Stomach (tissue), 4 donors: ENCODE results near the gene LCN10.

Experiments used
- POLR2A ChIP-seq, 4 donors: fragments of 450-650 bp; IDR thresholded peaks; one replicate each; pipeline ENCODE4 v1.6.1; 2016; ENCODE audit warnings: antibody characterized with exemption in 4 of 4, control low read depth in 2 of 4, mild to moderate bottlenecking in 1 of 4, moderate library complexity in 1 of 4
- POLR2AphosphoS5 ChIP-seq, 3 donors: sonication (generic); formaldehyde crosslinking; IDR thresholded peaks; one replicate each; pipeline ENCODE4 v1.6.1; 2016; ENCODE audit warnings: antibody characterized with exemption in 3 of 3
- TF ChIP-seq, protein P1 (sequence below), 7 experiments: fragments of 450-650 bp in 4 of 7; fragments of 200-600 bp in 3 of 7; sonication (generic) in 3 of 7; IDR thresholded peaks; one replicate each; pipeline ENCODE4 v1.5.1; 2016 to 2019; ENCODE audit warnings: antibody characterized with exemption in 7 of 7, control low read depth in 2 of 7, mild to moderate bottlenecking in 1 of 7

GRCh38 chr9:136695955-136696354 is 46.8 kb downstream of the LCN10 start:
- TF ChIP-seq, protein P1, sequence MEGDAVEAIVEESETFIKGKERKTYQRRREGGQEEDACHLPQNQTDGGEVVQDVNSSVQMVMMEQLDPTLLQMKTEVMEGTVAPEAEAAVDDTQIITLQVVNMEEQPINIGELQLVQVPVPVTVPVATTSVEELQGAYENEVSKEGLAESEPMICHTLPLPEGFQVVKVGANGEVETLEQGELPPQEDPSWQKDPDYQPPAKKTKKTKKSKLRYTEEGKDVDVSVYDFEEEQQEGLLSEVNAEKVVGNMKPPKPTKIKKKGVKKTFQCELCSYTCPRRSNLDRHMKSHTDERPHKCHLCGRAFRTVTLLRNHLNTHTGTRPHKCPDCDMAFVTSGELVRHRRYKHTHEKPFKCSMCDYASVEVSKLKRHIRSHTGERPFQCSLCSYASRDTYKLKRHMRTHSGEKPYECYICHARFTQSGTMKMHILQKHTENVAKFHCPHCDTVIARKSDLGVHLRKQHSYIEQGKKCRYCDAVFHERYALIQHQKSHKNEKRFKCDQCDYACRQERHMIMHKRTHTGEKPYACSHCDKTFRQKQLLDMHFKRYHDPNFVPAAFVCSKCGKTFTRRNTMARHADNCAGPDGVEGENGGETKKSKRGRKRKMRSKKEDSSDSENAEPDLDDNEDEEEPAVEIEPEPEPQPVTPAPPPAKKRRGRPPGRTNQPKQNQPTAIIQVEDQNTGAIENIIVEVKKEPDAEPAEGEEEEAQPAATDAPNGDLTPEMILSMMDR (IDR thresholded peaks at IDR 0.05), result no peak
- TF ChIP-seq POLR2A (IDR thresholded peaks at IDR 0.05) (no peak), POLR2AphosphoS5 (IDR thresholded peaks at IDR 0.05) (no peak)
